GM12878 (cell line): Measurements from ENCODE around the gene ASTN1. TPM values are rescaled to one million over a fixed set of nuclear protein-coding genes. Genes with fewer than 3 reads are reported as not detected.

ENCODE experiments used
- ATAC-seq: fragments of 200-7000 bp; cut with Tn5 transposase; 3 replicates; pipeline ENCODE4 v1.9.1; 2020; ENCODE audit warnings: mild to moderate bottlenecking, moderate library complexity
- BruUV-seq: library from RNA; stranded (reverse); fragments of 400-500 nt; replicated peaks from 2 replicates; lab custom pipeline; 2021; lab: Mats Ljungman, UMichigan
- CTCF ChIA-PET: fragments of 300-600 bp; sonication (Branson Sonifier 250); formaldehyde crosslinking; extraction: SDS; loops from one replicate; lab custom pipeline; 2021; ENCODE audit warnings: inconsistent platforms; lab: Yijun Ruan, JAX
- POLR2A ChIA-PET: fragments of 350-600 bp; formaldehyde crosslinking; extraction: SDS; loops from one replicate; lab custom pipeline; 2021; ENCODE audit warnings: inconsistent platforms; lab: Charles Lee
- RAD21 ChIA-PET: fragments of 300-600 bp; sonication (Branson Sonifier 250); formaldehyde crosslinking; loops from one replicate; lab custom pipeline; 2023; ENCODE audit warnings: antibody characterized with exemption; ENCODE audit not compliant: unreplicated experiment; lab: Charles Lee
- SMC1A ChIA-PET: fragments of 300-600 bp; sonication (Branson Sonifier 250); formaldehyde crosslinking; loops from one replicate; lab custom pipeline; 2023; ENCODE audit not compliant: unreplicated experiment, uncharacterized antibody; lab: Charles Lee
- DNase-seq: peaks from one replicate; pipeline ENCODE4 v3.0.0-alpha.2; 2011; ENCODE audit warnings: low read depth, low spot score
- FAIRE-seq: peaks from 3 replicates; lab custom pipeline; 2011; peaks lifted over from hg19 to GRCh38; lab: Jason Lieb, UNC
- H2AFZ ChIP-seq: 2 replicates; pipeline ENCODE4 v1.6.0; 2011; ENCODE audit warnings: low read depth, low read length, control low read depth; ENCODE audit not compliant: control insufficient read depth
- H3K27ac ChIP-seq: 2 replicates; pipeline ENCODE4 v1.5.1; 2011; ENCODE audit warnings: control low read depth; ENCODE audit not compliant: control insufficient read depth, insufficient read depth
- H3K27me3 ChIP-seq, 2 experiments: replicated peaks in 1 of 2; 2 replicates each; pipeline versions ENCODE4 v1.6.0 to v1.6.1; 2011; ENCODE audit warnings: low read length in 1 of 2; ENCODE audit not compliant: control insufficient read depth in 2 of 2, insufficient read depth in 2 of 2
- H3K36me3 ChIP-seq, 2 experiments: 2 replicates each; pipeline ENCODE4 v1.5.1; 2011; ENCODE audit warnings: low read length in 1 of 2; ENCODE audit not compliant: control insufficient read depth in 2 of 2, insufficient read depth in 2 of 2
- H3K4me1 ChIP-seq: 2 replicates; pipeline ENCODE4 v1.6.1; 2011; ENCODE audit warnings: mild to moderate bottlenecking, low read length, moderate library complexity, mixed read lengths; ENCODE audit not compliant: control insufficient read depth, insufficient read depth
- H3K4me2 ChIP-seq: 2 replicates; pipeline ENCODE4 v1.6.0; 2011; ENCODE audit warnings: control low read depth; ENCODE audit not compliant: control insufficient read depth, insufficient read depth
- H3K4me3 ChIP-seq: fragments of 200-600 bp; sonication (generic); 2 replicates; pipeline ENCODE4 v1.5.1; 2016
- H3K79me2 ChIP-seq: 2 replicates; pipeline ENCODE4 v1.6.0; 2011; ENCODE audit warnings: low read length; ENCODE audit not compliant: control insufficient read depth, insufficient read depth
- H3K9ac ChIP-seq: 2 replicates; pipeline ENCODE4 v1.8.0; 2011; ENCODE audit warnings: low read length, control low read depth, mixed read lengths; ENCODE audit not compliant: control insufficient read depth, insufficient read depth
- H3K9me3 ChIP-seq: replicated peaks from 3 replicates; pipeline ENCODE4 v1.5.1; 2011; ENCODE audit warnings: mild to moderate bottlenecking, low read length; ENCODE audit not compliant: control insufficient read depth, insufficient read depth
- H4K20me1 ChIP-seq: 2 replicates; pipeline ENCODE4 v1.6.0; 2011; ENCODE audit not compliant: control insufficient read depth, insufficient read depth
- BACH1 ChIP-seq: fragments of 450-650 bp; IDR thresholded peaks from 2 replicates; pipeline ENCODE4 v1.6.1; 2017; ENCODE audit warnings: mild to moderate bottlenecking, borderline replicate concordance
- BMI1 ChIP-seq: fragments of 450-650 bp; IDR thresholded peaks from 2 replicates; pipeline ENCODE4 v1.6.1; 2016; ENCODE audit warnings: mild to moderate bottlenecking, moderate library complexity, borderline replicate concordance
- EED ChIP-seq: sonication (generic); IDR thresholded peaks from 2 replicates; pipeline ENCODE4 v1.6.1; 2016; ENCODE audit warnings: antibody characterized with exemption, low read depth
- HCFC1 ChIP-seq: fragments of 150-350 bp; IDR thresholded peaks from 2 replicates; pipeline ENCODE4 v1.6.1; 2014; ENCODE audit warnings: low read length
- MTA2 ChIP-seq: fragments of 450-650 bp; IDR thresholded peaks from 2 replicates; pipeline ENCODE4 v1.6.1; 2016; ENCODE audit warnings: low read depth, mild to moderate bottlenecking, moderate library complexity
- MTA3 ChIP-seq: IDR thresholded peaks from 2 replicates; pipeline ENCODE4 v1.6.1; 2012; ENCODE audit warnings: low read length, inconsistent platforms, borderline replicate concordance
- NFXL1 ChIP-seq: fragments of 450-650 bp; IDR thresholded peaks from 2 replicates; pipeline ENCODE4 v1.6.1; 2017; ENCODE audit warnings: antibody characterized with exemption, mild to moderate bottlenecking, borderline replicate concordance
- PAX5 ChIP-seq: IDR thresholded peaks from 2 replicates; pipeline ENCODE4 v1.6.1; 2011; ENCODE audit warnings: low read depth, low read length, borderline replicate concordance
- RELA ChIP-seq: fragments of 450-650 bp; IDR thresholded peaks from 2 replicates; pipeline ENCODE4 v1.8.0; 2014; ENCODE audit warnings: borderline replicate concordance; ENCODE audit not compliant: partially characterized antibody
- STAT1 ChIP-seq: fragments of 450-650 bp; conservative IDR thresholded peaks from 2 replicates; pipeline ENCODE4 v1.6.1; 2014; ENCODE audit warnings: antibody characterized with exemption, mild to moderate bottlenecking
- TBL1XR1 ChIP-seq: IDR thresholded peaks from 2 replicates; pipeline ENCODE4 v1.6.1; 2012; ENCODE audit warnings: low read depth, low read length, improper control_type of control experiment
- WRNIP1 ChIP-seq: IDR thresholded peaks from 2 replicates; pipeline ENCODE4 v1.6.1; 2011; ENCODE audit warnings: low read depth, low read length, improper control_type of control experiment, borderline replicate concordance
- ZNF274 ChIP-seq: IDR thresholded peaks from one replicate; pipeline ENCODE4 v1.8.0; 2011; ENCODE audit not compliant: insufficient read length, insufficient read depth
- WGBS: methylation state at CpG from one replicate; pipeline ENCODE4 v1.1.6; 2016; ENCODE audit warnings: low lambda C conversion rate; ENCODE audit not compliant: insufficient replicate concordance, insufficient coverage; ENCODE audit errors: missing lambda C conversion rate; 5-methylcytosine and 5-hydroxymethylcytosine counted together
- in situ Hi-C: fragments of 300-500 bp; cut with MboI; formaldehyde crosslinking; loops from 9 replicates; pipeline ENCODE4 v1.14.3; 2018; ENCODE audit warnings: mixed read lengths
- intact Hi-C: fragments of 100-400 bp; cut with micrococcal nuclease; formaldehyde crosslinking; loops from one replicate; pipeline ENCODE4 v1.14.2; 2022; ENCODE audit not compliant: unreplicated experiment
- polyA plus RNA-seq, 11 experiments: library from polyadenylated mRNA; depleted of rRNA in 4 of 11; unstranded in 6 of 11; stranded (reverse) in 5 of 11; fragments of >200 nt; fragmentation: Nextera tagmentation in 4 of 11; fragmentation: Illumina TruSeq in 1 of 11; extraction: Ambion mirVana in 4 of 11; extraction: Trizol in 1 of 11; gene quantifications; 1 replicate in 1 of 11; 2 replicates in 10 of 11; pipeline versions ENCODE4 v1.2.1 to v1.2.3, GENCODE V29; 2011 to 2016; ENCODE audit warnings: inconsistent platforms in 2 of 11, missing spikeins in 2 of 11, low read depth in 1 of 11
- total RNA-seq, 4 experiments: library from RNA; depleted of rRNA in 3 of 4; stranded (reverse); fragments of >200 nt in 3 of 4; fragmentation: Illumina TruSeq in 1 of 4; extraction: Trizol in 1 of 4; gene quantifications; 2 replicates each; pipeline versions ENCODE4 v1.2.1 to v1.2.3, GENCODE V29; 2013 to 2021
- TF ChIP-seq, protein P1 (sequence below): fragments of 450-650 bp; IDR thresholded peaks from 2 replicates; pipeline ENCODE4 v1.6.1; 2017; ENCODE audit warnings: mild to moderate bottlenecking, low read depth, inconsistent platforms; ENCODE audit not compliant: poor library complexity, severe bottlenecking
- TF ChIP-seq, protein P2 (sequence below): fragments of 450-650 bp; IDR thresholded peaks from 2 replicates; pipeline ENCODE4 v1.6.1; 2016; ENCODE audit warnings: mild to moderate bottlenecking, moderate library complexity, borderline replicate concordance
- TF ChIP-seq, protein P3 (sequence below): fragments of 450-650 bp; IDR thresholded peaks from 2 replicates; pipeline ENCODE4 v1.6.1; 2017; ENCODE audit warnings: antibody characterized with exemption, mild to moderate bottlenecking, moderate library complexity

The ASTN1 gene
- total and polyA plus RNA-seq, 10 of the 15 experiments (the other 5 are each of a cell fraction or from before 2014, with no cell fraction given) = 0.04 TPM; not detected in 9

DNA sequence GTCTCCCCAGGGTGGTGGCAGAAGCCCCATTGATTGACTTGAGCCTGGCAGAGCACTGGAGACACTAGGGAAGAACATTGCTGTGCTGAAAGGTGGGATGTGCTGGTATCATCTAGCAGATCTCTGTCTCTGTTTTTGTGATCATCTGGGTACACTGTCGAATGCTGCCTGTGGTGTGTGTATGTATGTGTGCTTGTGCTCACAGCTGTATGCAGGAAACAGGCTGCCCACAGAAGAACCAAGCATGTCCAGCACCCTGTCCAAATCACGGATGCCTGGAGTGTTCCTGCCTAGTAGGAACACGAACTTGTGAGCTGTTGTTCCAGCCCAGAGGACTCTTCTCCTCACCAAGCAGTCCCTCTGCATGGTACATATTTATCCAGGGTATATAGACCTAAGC, 7.8 kb upstream of the ASTN1 start:
- Histone ChIP-seq H3K4me3 (no peak overlapping the region), H4K20me1 (no peaks in the 10 kb centered on the region), H3K27me3 (peaks cover 0 to 10% of the 10 kb centered on the region in 2 experiments; a peak in 2 of 4 replicates), H3K27ac (no peak overlapping the region), H3K9ac (no peak overlapping the region), H3K79me2 (no peaks in the 10 kb centered on the region), H2AFZ (no peak overlapping the region), H3K4me1 (no peaks in the 10 kb centered on the region), H3K36me3 (no peaks in the 10 kb centered on the region), H3K4me2 (no peak overlapping the region), H3K9me3 (no peaks in the 10 kb centered on the region)
- intact Hi-C loops (no loop called here), in situ Hi-C loops (loop anchor here (10.0 kb wide), 1 partner anchor 277 kb away; no protein-coding TSS in a partner anchor)
- ATAC-seq = no peak
- RAD21 ChIA-PET = interaction anchor here (1.2 kb wide), 1 partner anchor 223 kb away, joined by 3 read pairs; no protein-coding TSS in a partner anchor
- no peak for DNase-seq
- no TSS peak for BruUV-seq
- no peak for FAIRE-seq
- CTCF ChIA-PET = no interaction called here
- WGBS = 0% methylated on average over 3 of the region's 3 CpGs
- POLR2A ChIA-PET = no interaction called here
- SMC1A ChIA-PET = no interaction called here
- TF ChIP-seq BMI1 = no peak
- no peak for TF ChIP-seq STAT1
- no peak for TF ChIP-seq MTA2
- TF ChIP-seq, protein P1, sequence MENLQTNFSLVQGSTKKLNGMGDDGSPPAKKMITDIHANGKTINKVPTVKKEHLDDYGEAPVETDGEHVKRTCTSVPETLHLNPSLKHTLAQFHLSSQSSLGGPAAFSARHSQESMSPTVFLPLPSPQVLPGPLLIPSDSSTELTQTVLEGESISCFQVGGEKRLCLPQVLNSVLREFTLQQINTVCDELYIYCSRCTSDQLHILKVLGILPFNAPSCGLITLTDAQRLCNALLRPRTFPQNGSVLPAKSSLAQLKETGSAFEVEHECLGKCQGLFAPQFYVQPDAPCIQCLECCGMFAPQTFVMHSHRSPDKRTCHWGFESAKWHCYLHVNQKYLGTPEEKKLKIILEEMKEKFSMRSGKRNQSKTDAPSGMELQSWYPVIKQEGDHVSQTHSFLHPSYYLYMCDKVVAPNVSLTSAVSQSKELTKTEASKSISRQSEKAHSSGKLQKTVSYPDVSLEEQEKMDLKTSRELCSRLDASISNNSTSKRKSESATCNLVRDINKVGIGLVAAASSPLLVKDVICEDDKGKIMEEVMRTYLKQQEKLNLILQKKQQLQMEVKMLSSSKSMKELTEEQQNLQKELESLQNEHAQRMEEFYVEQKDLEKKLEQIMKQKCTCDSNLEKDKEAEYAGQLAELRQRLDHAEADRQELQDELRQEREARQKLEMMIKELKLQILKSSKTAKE = no peak
- TF ChIP-seq, protein P2, sequence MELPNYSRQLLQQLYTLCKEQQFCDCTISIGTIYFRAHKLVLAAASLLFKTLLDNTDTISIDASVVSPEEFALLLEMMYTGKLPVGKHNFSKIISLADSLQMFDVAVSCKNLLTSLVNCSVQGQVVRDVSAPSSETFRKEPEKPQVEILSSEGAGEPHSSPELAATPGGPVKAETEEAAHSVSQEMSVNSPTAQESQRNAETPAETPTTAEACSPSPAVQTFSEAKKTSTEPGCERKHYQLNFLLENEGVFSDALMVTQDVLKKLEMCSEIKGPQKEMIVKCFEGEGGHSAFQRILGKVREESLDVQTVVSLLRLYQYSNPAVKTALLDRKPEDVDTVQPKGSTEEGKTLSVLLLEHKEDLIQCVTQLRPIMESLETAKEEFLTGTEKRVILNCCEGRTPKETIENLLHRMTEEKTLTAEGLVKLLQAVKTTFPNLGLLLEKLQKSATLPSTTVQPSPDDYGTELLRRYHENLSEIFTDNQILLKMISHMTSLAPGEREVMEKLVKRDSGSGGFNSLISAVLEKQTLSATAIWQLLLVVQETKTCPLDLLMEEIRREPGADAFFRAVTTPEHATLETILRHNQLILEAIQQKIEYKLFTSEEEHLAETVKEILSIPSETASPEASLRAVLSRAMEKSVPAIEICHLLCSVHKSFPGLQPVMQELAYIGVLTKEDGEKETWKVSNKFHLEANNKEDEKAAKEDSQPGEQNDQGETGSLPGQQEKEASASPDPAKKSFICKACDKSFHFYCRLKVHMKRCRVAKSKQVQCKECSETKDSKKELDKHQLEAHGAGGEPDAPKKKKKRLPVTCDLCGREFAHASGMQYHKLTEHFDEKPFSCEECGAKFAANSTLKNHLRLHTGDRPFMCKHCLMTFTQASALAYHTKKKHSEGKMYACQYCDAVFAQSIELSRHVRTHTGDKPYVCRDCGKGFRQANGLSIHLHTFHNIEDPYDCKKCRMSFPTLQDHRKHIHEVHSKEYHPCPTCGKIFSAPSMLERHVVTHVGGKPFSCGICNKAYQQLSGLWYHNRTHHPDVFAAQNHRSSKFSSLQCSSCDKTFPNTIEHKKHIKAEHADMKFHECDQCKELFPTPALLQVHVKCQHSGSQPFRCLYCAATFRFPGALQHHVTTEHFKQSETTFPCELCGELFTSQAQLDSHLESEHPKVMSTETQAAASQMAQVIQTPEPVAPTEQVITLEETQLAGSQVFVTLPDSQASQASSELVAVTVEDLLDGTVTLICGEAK = no peak
- TF ChIP-seq MTA3 = no peak
- TF ChIP-seq RELA = no peak
- TF ChIP-seq EED = no peak
- no peak for TF ChIP-seq TBL1XR1
- TF ChIP-seq ZNF274 = no peak
- no peak for TF ChIP-seq WRNIP1
- TF ChIP-seq, protein P3, sequence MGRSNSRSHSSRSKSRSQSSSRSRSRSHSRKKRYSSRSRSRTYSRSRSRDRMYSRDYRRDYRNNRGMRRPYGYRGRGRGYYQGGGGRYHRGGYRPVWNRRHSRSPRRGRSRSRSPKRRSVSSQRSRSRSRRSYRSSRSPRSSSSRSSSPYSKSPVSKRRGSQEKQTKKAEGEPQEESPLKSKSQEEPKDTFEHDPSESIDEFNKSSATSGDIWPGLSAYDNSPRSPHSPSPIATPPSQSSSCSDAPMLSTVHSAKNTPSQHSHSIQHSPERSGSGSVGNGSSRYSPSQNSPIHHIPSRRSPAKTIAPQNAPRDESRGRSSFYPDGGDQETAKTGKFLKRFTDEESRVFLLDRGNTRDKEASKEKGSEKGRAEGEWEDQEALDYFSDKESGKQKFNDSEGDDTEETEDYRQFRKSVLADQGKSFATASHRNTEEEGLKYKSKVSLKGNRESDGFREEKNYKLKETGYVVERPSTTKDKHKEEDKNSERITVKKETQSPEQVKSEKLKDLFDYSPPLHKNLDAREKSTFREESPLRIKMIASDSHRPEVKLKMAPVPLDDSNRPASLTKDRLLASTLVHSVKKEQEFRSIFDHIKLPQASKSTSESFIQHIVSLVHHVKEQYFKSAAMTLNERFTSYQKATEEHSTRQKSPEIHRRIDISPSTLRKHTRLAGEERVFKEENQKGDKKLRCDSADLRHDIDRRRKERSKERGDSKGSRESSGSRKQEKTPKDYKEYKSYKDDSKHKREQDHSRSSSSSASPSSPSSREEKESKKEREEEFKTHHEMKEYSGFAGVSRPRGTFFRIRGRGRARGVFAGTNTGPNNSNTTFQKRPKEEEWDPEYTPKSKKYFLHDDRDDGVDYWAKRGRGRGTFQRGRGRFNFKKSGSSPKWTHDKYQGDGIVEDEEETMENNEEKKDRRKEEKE = no peak
- no peak for TF ChIP-seq HCFC1
- TF ChIP-seq PAX5 = no peak
- no peak for TF ChIP-seq NFXL1
- no peak for TF ChIP-seq BACH1
